Measurements from ENCODE around the gene C1orf21.
A peak's percentile ranks its signal among the peaks of the same experiment; 100 is the strongest.

The C1orf21 gene

GRCh38 chr1:184567009-184567408, 180.2 kb downstream of the C1orf21 start:
- TF ChIP-seq CTCF (IDR thresholded peaks at IDR 0.05; ENCODE audit: control insufficient read depth, insufficient read depth, low read depth, low read length, missing control alignments): no peak
- no peak for DNase-seq (ENCODE audit: low read depth)
- no peak overlapping the region for H3K4me3 ChIP-seq (ENCODE audit: control insufficient read depth, low read depth, low read length)

DNA sequence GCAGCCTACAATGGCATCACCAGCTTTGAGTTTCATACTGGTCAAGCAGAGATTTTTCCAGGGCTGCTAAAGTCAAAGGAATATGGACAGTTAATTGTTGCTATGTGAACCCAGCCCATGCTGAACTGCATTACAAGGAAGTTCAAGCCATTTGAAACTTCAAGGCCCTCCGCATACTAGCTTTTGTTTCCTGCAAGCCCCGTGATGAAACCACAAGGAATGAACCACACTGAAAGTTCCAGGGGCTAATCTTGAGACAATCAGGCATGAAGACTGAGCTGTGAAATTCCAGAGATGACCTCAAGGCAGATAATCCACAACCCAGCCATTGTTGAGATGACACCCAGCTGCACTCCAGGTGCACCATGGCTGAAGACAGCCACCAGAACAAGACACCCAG, 180.8 kb downstream of the C1orf21 start:
- DNase-seq (ENCODE audit: low read depth): peak; percentile 1
- TF ChIP-seq CTCF (IDR thresholded peaks at IDR 0.05; ENCODE audit: control insufficient read depth, insufficient read depth, low read depth, low read length, missing control alignments): no peak
- no peak overlapping the region for H3K4me3 ChIP-seq (ENCODE audit: control insufficient read depth, low read depth, low read length)

DNA sequence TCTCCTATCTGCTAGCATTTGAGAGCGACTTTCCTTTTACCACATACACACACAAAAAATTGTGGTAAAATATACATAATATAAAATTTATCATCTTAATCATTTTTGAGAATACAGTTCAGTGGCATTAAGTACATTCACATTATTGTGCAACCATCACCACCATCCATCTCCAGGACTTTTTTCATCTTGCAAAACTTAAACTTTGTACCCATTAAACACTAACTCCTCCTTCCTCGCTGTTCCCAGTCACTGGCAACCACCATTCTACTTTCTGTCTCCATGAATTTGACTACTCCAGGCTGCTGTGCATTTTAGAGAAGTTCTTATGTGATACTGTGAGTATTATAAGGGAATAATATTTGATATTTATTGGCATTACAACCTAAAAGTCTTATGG, 181.3 kb downstream of the C1orf21 start:
- H3K4me3 ChIP-seq (ENCODE audit: control insufficient read depth, low read depth, low read length): no peak overlapping the region
- DNase-seq (ENCODE audit: low read depth): no peak
- no peak for TF ChIP-seq CTCF (IDR thresholded peaks at IDR 0.05; ENCODE audit: control insufficient read depth, insufficient read depth, low read depth, low read length, missing control alignments)

GRCh38 chr1:184569106-184569505, 182.3 kb downstream of the C1orf21 start:
- DNase-seq (ENCODE audit: low read depth): no peak
- H3K4me3 ChIP-seq (ENCODE audit: control insufficient read depth, low read depth, low read length): no peak overlapping the region
- no peak for TF ChIP-seq CTCF (IDR thresholded peaks at IDR 0.05; ENCODE audit: control insufficient read depth, insufficient read depth, low read depth, low read length, missing control alignments)

DNA sequence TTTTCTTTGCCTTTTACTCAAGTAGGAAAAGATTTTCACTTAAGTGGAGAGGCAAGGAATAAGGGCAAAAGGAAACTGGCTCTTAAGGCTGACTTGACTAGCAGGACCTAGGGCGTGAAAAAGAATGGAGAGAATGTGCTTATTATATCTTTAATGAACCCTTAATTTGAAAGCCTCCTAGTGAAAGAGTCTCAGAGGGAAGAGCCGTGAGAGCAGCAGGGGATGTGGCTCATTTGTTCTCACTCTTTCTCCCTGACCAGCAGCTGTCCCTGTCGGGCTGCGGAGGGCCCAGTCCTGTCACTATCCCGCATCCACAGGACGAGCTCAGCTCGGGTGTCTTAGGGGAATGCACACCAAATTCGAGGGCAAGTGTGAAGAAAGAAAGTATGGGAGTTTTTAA, 187.8 kb downstream of the C1orf21 start:
- no peak for TF ChIP-seq CTCF (IDR thresholded peaks at IDR 0.05; ENCODE audit: control insufficient read depth, insufficient read depth, low read depth, low read length, missing control alignments)
- DNase-seq (ENCODE audit: low read depth): no peak
- H3K4me3 ChIP-seq (ENCODE audit: control insufficient read depth, low read depth, low read length): no peak overlapping the region

DNA sequence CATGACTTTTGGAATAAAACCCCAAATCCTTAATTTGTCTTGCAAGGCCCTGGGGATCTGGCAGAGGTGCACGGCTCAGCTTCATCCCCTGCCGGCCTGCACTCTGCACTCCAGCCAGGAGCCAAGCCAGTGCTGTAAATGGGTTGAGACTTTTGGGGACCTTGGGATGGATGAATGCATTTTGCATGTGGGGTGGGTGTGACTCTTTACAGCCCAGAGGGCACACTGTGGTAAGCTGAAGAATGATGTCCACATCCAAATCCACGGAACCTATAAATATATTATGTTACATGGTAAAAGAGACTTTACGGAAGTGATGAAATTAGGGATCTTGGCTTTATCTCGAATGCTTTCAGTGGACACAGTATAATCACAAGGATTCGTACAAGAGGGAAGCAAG, 190.0 kb downstream of the C1orf21 start:
- H3K4me3 ChIP-seq (ENCODE audit: control insufficient read depth, low read depth, low read length): no peak overlapping the region
- TF ChIP-seq CTCF (IDR thresholded peaks at IDR 0.05; ENCODE audit: control insufficient read depth, insufficient read depth, low read depth, low read length, missing control alignments): no peak
- no peak for DNase-seq (ENCODE audit: low read depth)

GRCh38 chr1:184577319-184577718, 190.5 kb downstream of the C1orf21 start:
- no peak for DNase-seq (ENCODE audit: low read depth)
- H3K4me3 ChIP-seq (ENCODE audit: control insufficient read depth, low read depth, low read length): no peak overlapping the region
- no peak for TF ChIP-seq CTCF (IDR thresholded peaks at IDR 0.05; ENCODE audit: control insufficient read depth, insufficient read depth, low read depth, low read length, missing control alignments)
